Stimulated activated naive CD8-positive, alpha-beta T cell treated with anti-CD3 and anti-CD28 coated beads, Interleukin-15, amount 100 ng/mL, for 72 hours (primary cell): ENCODE data around the gene UBASH3A.

Experiments used
- ATAC-seq: fragments of 150-1000 bp; cut with Tn5 transposase; 2 replicates; pipeline ENCODE4 v1.10.0; 2021; ENCODE audit warnings: mild to moderate bottlenecking, moderate library complexity
- DNase-seq, 2 donors: peaks; one replicate each; pipeline ENCODE4 v3.0.0; 2021 to 2022
- H3K27ac Mint-ChIP-seq, 2 donors: one replicate each; pipeline ENCODE4 v1.8.0; 2022; ENCODE audit warnings: mild to moderate bottlenecking in 2 of 2, mixed read lengths in 2 of 2, moderate library complexity in 2 of 2
- H3K27me3 Mint-ChIP-seq: one replicate; pipeline ENCODE4 v1.8.0; 2022; ENCODE audit warnings: mixed read lengths
- H3K4me1 Mint-ChIP-seq: one replicate; pipeline ENCODE4 v1.8.0; 2022; ENCODE audit warnings: mild to moderate bottlenecking, mixed read lengths
- H3K4me3 Mint-ChIP-seq, 2 donors: one replicate each; pipeline ENCODE4 v1.8.0; 2022; ENCODE audit warnings: mild to moderate bottlenecking in 2 of 2, mixed read lengths in 2 of 2, moderate library complexity in 1 of 2
- H3K9me3 Mint-ChIP-seq, 2 donors: one replicate each; pipeline ENCODE4 v1.8.0; 2022; ENCODE audit warnings: mixed read lengths in 2 of 2

Gene UBASH3A

GRCh38 chr21:42421018-42421793 lies 17.5 kb downstream of the UBASH3A start:
- H3K9me3 Mint-ChIP-seq, result peaks cover 4 to 5% of the 10 kb centered on the region in 2 donors
- peak overlapping the region in 1 of 2 donors; percentile 67 for H3K27ac Mint-ChIP-seq
- H3K27me3 Mint-ChIP-seq, result no peaks in the 10 kb centered on the region
- no peak for DNase-seq
- peaks cover 60% of the 10 kb centered on the region for H3K4me1 Mint-ChIP-seq
- H3K4me3 Mint-ChIP-seq, result peak overlapping the region; percentile 30 to 47
- ATAC-seq, result peak; percentile 13

GRCh38 chr21:42423197-42423675 lies 19.5 kb downstream of the UBASH3A start:
- peak overlapping the region; percentile 66 to 78 for H3K27ac Mint-ChIP-seq
- H3K4me3 Mint-ChIP-seq, result peak overlapping the region; percentile 72 to 77

GRCh38 chr21:42423685-42424084 lies 20.0 kb downstream of the UBASH3A start:
- Mint-ChIP-seq H3K4me1 (peaks cover 78% of the 10 kb centered on the region), H3K27ac (peak overlapping the region; percentile 66 to 78), H3K27me3 (no peaks in the 10 kb centered on the region), H3K9me3 (peaks cover 0 to 5% of the 10 kb centered on the region in 2 donors), H3K4me3 (peak overlapping the region; percentile 72 to 77)
- ATAC-seq (no peak), DNase-seq (no peak)

More at GRCh38 chr21:42423197-42423675, 19.5 kb downstream of the UBASH3A start:
- Mint-ChIP-seq H3K9me3 (peaks cover 0 to 5% of the 10 kb centered on the region in 2 donors), H3K4me1 (peaks cover 76% of the 10 kb centered on the region), H3K27me3 (no peaks in the 10 kb centered on the region)
- ATAC-seq (peak; percentile 73), DNase-seq (peak; percentile 64 to 71)

GRCh38 chr21:42424914-42425541 lies 21.3 kb downstream of the UBASH3A start:
- DNase-seq, result peak; percentile 59 to 80
- H3K27ac Mint-ChIP-seq, result peak overlapping the region; percentile 81 to 97
- H3K4me1 Mint-ChIP-seq, result peaks cover 82% of the 10 kb centered on the region
- ATAC-seq, result peak; percentile 86
- H3K27me3 Mint-ChIP-seq, result no peaks in the 10 kb centered on the region
- no peaks in the 10 kb centered on the region for H3K9me3 Mint-ChIP-seq
- H3K4me3 Mint-ChIP-seq, result peak overlapping the region; percentile 72 to 77

- no peaks in the 10 kb centered on the region for H3K27me3 Mint-ChIP-seq
- H3K4me3 Mint-ChIP-seq, result peak overlapping the region; percentile 72 to 77
- H3K4me1 Mint-ChIP-seq, result peaks cover 77% of the 10 kb centered on the region
- H3K27ac Mint-ChIP-seq, result peak overlapping the region; percentile 81 to 97
- DNase-seq (peak in 1 of 2 donors; percentile 46), ATAC-seq (peak; percentile 81)
- H3K9me3 Mint-ChIP-seq, result no peaks in the 10 kb centered on the region
These were observed 21.9 kb downstream of the UBASH3A start for GRCh38 chr21:42425591-42425990.

- Mint-ChIP-seq H3K27me3 (no peaks in the 10 kb centered on the region), H3K4me1 (peaks cover 74% of the 10 kb centered on the region), H3K9me3 (peaks cover 0 to 3% of the 10 kb centered on the region in 2 donors), H3K27ac (no peak overlapping the region), H3K4me3 (no peak overlapping the region)
- no peak for ATAC-seq
- no peak for DNase-seq
These were observed 22.7 kb downstream of the UBASH3A start for GRCh38 chr21:42426424-42426823.

GRCh38 chr21:42426876-42427480 lies 23.3 kb downstream of the UBASH3A start:
- peaks cover 71% of the 10 kb centered on the region for H3K4me1 Mint-ChIP-seq
- peaks cover 0 to 8% of the 10 kb centered on the region in 2 donors for H3K9me3 Mint-ChIP-seq
- DNase-seq (no peak), ATAC-seq (no peak)
- H3K27ac Mint-ChIP-seq, result no peak overlapping the region
- no peak overlapping the region for H3K4me3 Mint-ChIP-seq
- no peaks in the 10 kb centered on the region for H3K27me3 Mint-ChIP-seq

GRCh38 chr21:42427809-42428419 lies 24.2 kb downstream of the UBASH3A start:
- no peaks in the 10 kb centered on the region for H3K27me3 Mint-ChIP-seq
- peaks cover 68% of the 10 kb centered on the region for H3K4me1 Mint-ChIP-seq
- no peak overlapping the region for H3K4me3 Mint-ChIP-seq
- peaks cover 0 to 16% of the 10 kb centered on the region in 2 donors for H3K9me3 Mint-ChIP-seq
- no peak overlapping the region for H3K27ac Mint-ChIP-seq
- DNase-seq, result no peak
- no peak for ATAC-seq

- ATAC-seq, result no peak
- no peak overlapping the region for H3K4me3 Mint-ChIP-seq
- no peak for DNase-seq
- no peaks in the 10 kb centered on the region for H3K27me3 Mint-ChIP-seq
- no peak overlapping the region for H3K27ac Mint-ChIP-seq
- peaks cover 0 to 16% of the 10 kb centered on the region in 2 donors for H3K9me3 Mint-ChIP-seq
- peaks cover 68% of the 10 kb centered on the region for H3K4me1 Mint-ChIP-seq
These were observed 25.3 kb downstream of the UBASH3A start for GRCh38 chr21:42429021-42429420.

GRCh38 chr21:42429856-42430255 lies 26.2 kb downstream of the UBASH3A start:
- H3K27ac Mint-ChIP-seq, result no peak overlapping the region
- peaks cover 68% of the 10 kb centered on the region for H3K4me1 Mint-ChIP-seq
- H3K4me3 Mint-ChIP-seq, result no peak overlapping the region

GRCh38 chr21:42430521-42430920 lies 26.8 kb downstream of the UBASH3A start:
- Mint-ChIP-seq H3K4me3 (no peak overlapping the region), H3K4me1 (peaks cover 68% of the 10 kb centered on the region), H3K9me3 (peaks cover 0 to 28% of the 10 kb centered on the region in 2 donors), H3K27ac (no peak overlapping the region), H3K27me3 (no peaks in the 10 kb centered on the region)
- ATAC-seq, result no peak
- DNase-seq, result no peak

More at GRCh38 chr21:42429856-42430255, 26.2 kb downstream of the UBASH3A start:
- H3K27me3 Mint-ChIP-seq, result no peaks in the 10 kb centered on the region
- peaks cover 0 to 22% of the 10 kb centered on the region in 2 donors for H3K9me3 Mint-ChIP-seq
- ATAC-seq (no peak), DNase-seq (no peak)

GRCh38 chr21:42431196-42431595 lies 27.5 kb downstream of the UBASH3A start:
- Mint-ChIP-seq H3K4me1 (peaks cover 69% of the 10 kb centered on the region), H3K27me3 (no peaks in the 10 kb centered on the region), H3K27ac (no peak overlapping the region), H3K9me3 (peaks cover 0 to 28% of the 10 kb centered on the region in 2 donors), H3K4me3 (no peak overlapping the region)
- ATAC-seq (no peak), DNase-seq (no peak)

- Mint-ChIP-seq H3K9me3 (peaks cover 0 to 28% of the 10 kb centered on the region in 2 donors), H3K4me1 (peaks cover 66% of the 10 kb centered on the region), H3K27me3 (no peaks in the 10 kb centered on the region), H3K27ac (no peak overlapping the region), H3K4me3 (no peak overlapping the region)
- ATAC-seq, result no peak
- DNase-seq, result no peak
These were observed 29.0 kb downstream of the UBASH3A start for GRCh38 chr21:42432695-42433094.

GRCh38 chr21:42433946-42434551 lies 30.3 kb downstream of the UBASH3A start:
- H3K27ac Mint-ChIP-seq, result peak overlapping the region in 1 of 2 donors; percentile 69
- no peaks in the 10 kb centered on the region for H3K27me3 Mint-ChIP-seq
- H3K4me1 Mint-ChIP-seq, result peaks cover 72% of the 10 kb centered on the region
- ATAC-seq, result peak; percentile 75
- DNase-seq, result no peak
- peaks cover 0 to 28% of the 10 kb centered on the region in 2 donors for H3K9me3 Mint-ChIP-seq
- H3K4me3 Mint-ChIP-seq, result no peak overlapping the region

- H3K9me3 Mint-ChIP-seq, result peaks cover 5 to 34% of the 10 kb centered on the region in 2 donors
- no peak overlapping the region for H3K27ac Mint-ChIP-seq
- H3K27me3 Mint-ChIP-seq, result no peaks in the 10 kb centered on the region
- ATAC-seq, result no peak
- no peak overlapping the region for H3K4me3 Mint-ChIP-seq
- DNase-seq, result no peak
- peaks cover 81% of the 10 kb centered on the region for H3K4me1 Mint-ChIP-seq
These were observed 31.2 kb downstream of the UBASH3A start for GRCh38 chr21:42434884-42435283.
